Gastrocnemius medialis (tissue), 4 donors: ENCODE data around the gene C1orf185.

Source experiments
- CTCF ChIP-seq, 5 experiments: fragments of 450-650 bp in 3 of 5; fragments of 200-600 bp in 2 of 5; sonication (generic) in 2 of 5; IDR thresholded peaks in 4 of 5; conservative IDR thresholded peaks in 1 of 5; 1 replicate in 4 of 5; 2 replicates in 1 of 5; pipeline ENCODE4 v1.5.1; 2016 to 2019; ENCODE audit warnings: antibody characterized with exemption in 5 of 5, mild to moderate bottlenecking in 3 of 5, moderate library complexity in 3 of 5
- POLR2A ChIP-seq, 2 donors: fragments of 450-650 bp; IDR thresholded peaks; one replicate each; pipeline ENCODE4 v1.6.1; 2017; ENCODE audit warnings: antibody characterized with exemption in 2 of 2, mild to moderate bottlenecking in 2 of 2, moderate library complexity in 2 of 2

- TF ChIP-seq CTCF (IDR thresholded peaks at IDR 0.05 in 4 of 5, conservative IDR thresholded peaks at IDR 0.05 in 1 of 5) (no peak), POLR2A (IDR thresholded peaks at IDR 0.05) (no peak)
Measured at GRCh38 chr1:51072043-51072439, 30.0 kb upstream of the C1orf185 start.
